HepG2 (cell line): ENCODE data around the gene NINL. TPM values are rescaled to one million over a fixed set of nuclear protein-coding genes. Genes with fewer than 3 reads are reported as not detected.

Source experiments
- ATAC-seq: fragments of 200-7000 bp; cut with Tn5 transposase; 3 replicates; pipeline ENCODE4 v1.9.1; 2020; ENCODE audit warnings: mild to moderate bottlenecking, moderate library complexity
- BruUV-seq: library from RNA; stranded (reverse); fragments of 400-500 nt; replicated peaks from 2 replicates; lab custom pipeline; 2021; lab: Mats Ljungman, UMichigan
- CTCF ChIA-PET: fragments of 300-600 bp; formaldehyde crosslinking; extraction: SDS; loops from one replicate; lab custom pipeline; 2021; ENCODE audit warnings: low total read pairs, inconsistent platforms, low intra/inter-chr PET ratio; lab: Yijun Ruan, JAX
- POLR2A ChIA-PET: fragments of 350-600 bp; sonication (Branson Sonifier 250); formaldehyde crosslinking; loops from one replicate; lab custom pipeline; 2020; ENCODE audit warnings: antibody characterized with exemption, inconsistent platforms; lab: Yijun Ruan, JAX
- DNase-seq: peaks from one replicate; pipeline ENCODE4 v3.0.0-alpha.2; 2015; ENCODE audit warnings: low spot score
- FAIRE-seq: peaks from 3 replicates; lab custom pipeline; 2011; peaks lifted over from hg19 to GRCh38; lab: Jason Lieb, UNC
- H2AFZ ChIP-seq: one replicate; pipeline ENCODE4 v1.6.1; 2011; ENCODE audit warnings: low read length, inconsistent platforms
- H3K27ac ChIP-seq: fragments of 300-600 bp; 3 replicates; pipeline ENCODE4 v1.8.0; 2011; ENCODE audit warnings: mixed run types, mild to moderate bottlenecking, mixed read lengths, low read length, inconsistent platforms; ENCODE audit not compliant: insufficient read depth; ENCODE audit errors: extremely low read length
- H3K27me3 ChIP-seq, 2 experiments: fragments of 200-600 bp in 1 of 2; 2 replicates in 1 of 2; 3 replicates in 1 of 2; pipeline versions ENCODE4 v1.6.0 to v1.8.0; 2011; ENCODE audit warnings: low read length in 2 of 2, mild to moderate bottlenecking in 2 of 2, moderate library complexity in 2 of 2, inconsistent platforms in 1 of 2; ENCODE audit not compliant: insufficient read depth in 2 of 2, control insufficient read depth in 1 of 2
- H3K36me3 ChIP-seq, 2 experiments: fragments of 200-600 bp in 1 of 2; replicated peaks in 1 of 2; 2 replicates in 1 of 2; 3 replicates in 1 of 2; pipeline versions ENCODE4 v1.5.1 to v1.8.0; 2011; ENCODE audit warnings: low read length in 2 of 2, inconsistent platforms in 1 of 2; ENCODE audit not compliant: insufficient read depth in 2 of 2, control insufficient read depth in 1 of 2
- H3K4me1 ChIP-seq: 2 replicates; pipeline ENCODE4 v1.5.1; 2012; ENCODE audit warnings: low read length, inconsistent platforms; ENCODE audit not compliant: insufficient read depth
- H3K4me2 ChIP-seq: 2 replicates; pipeline ENCODE4 v1.6.0; 2011; ENCODE audit warnings: low read depth, low read length, inconsistent platforms
- H3K4me3 ChIP-seq, 3 experiments: fragments of 200-600 bp in 1 of 3; sonication (generic), shearing (Covaris generic) in 1 of 3; replicated peaks in 1 of 3; 2 replicates each; pipeline ENCODE4 v1.5.1; 2011 to 2016; ENCODE audit warnings: low read length in 3 of 3, inconsistent platforms in 2 of 3, low read depth in 2 of 3, mild to moderate bottlenecking in 2 of 3, control low read depth in 1 of 3, mixed read lengths in 1 of 3; ENCODE audit not compliant: insufficient read depth in 1 of 3
- H3K79me2 ChIP-seq: one replicate; pipeline ENCODE4 v1.6.1; 2011; ENCODE audit warnings: low read length, inconsistent platforms; ENCODE audit not compliant: insufficient read depth
- H3K9ac ChIP-seq: 2 replicates; pipeline ENCODE4 v1.6.0; 2011; ENCODE audit warnings: mild to moderate bottlenecking, low read depth, low read length, inconsistent platforms; ENCODE audit not compliant: insufficient read depth
- H3K9me3 ChIP-seq: 2 replicates; pipeline ENCODE4 v1.5.1; 2012; ENCODE audit warnings: mild to moderate bottlenecking, low read length
- H4K20me1 ChIP-seq: 2 replicates; pipeline ENCODE4 v1.6.0; 2011; ENCODE audit warnings: inconsistent platforms, mild to moderate bottlenecking, low read length, moderate library complexity; ENCODE audit not compliant: insufficient read depth
- FOSL2 ChIP-seq: sonication (generic); formaldehyde crosslinking; IDR thresholded peaks from 2 replicates; pipeline ENCODE4 v1.4.0; 2020; ENCODE audit warnings: missing genetic modification reagents
- HNF1B ChIP-seq: sonication (generic); formaldehyde crosslinking; IDR thresholded peaks from 2 replicates; pipeline ENCODE4 v1.5.1; 2020; ENCODE audit warnings: mild to moderate bottlenecking, moderate library complexity, missing genetic modification reagents
- HOXA3 ChIP-seq: sonication (generic); formaldehyde crosslinking; IDR thresholded peaks from 2 replicates; pipeline ENCODE4 v1.5.0; 2020; ENCODE audit warnings: missing genetic modification reagents
- IRF2 ChIP-seq: IDR thresholded peaks from 2 replicates; pipeline ENCODE4 v1.6.1; 2018; ENCODE audit warnings: missing genetic modification reagents, missing compliant biosample characterization
- MXD3 ChIP-seq: IDR thresholded peaks from 2 replicates; pipeline ENCODE4 v1.6.1; 2016; ENCODE audit warnings: mild to moderate bottlenecking, missing biosample characterization, missing genetic modification reagents
- SALL1 ChIP-seq: sonication (generic); formaldehyde crosslinking; IDR thresholded peaks from 2 replicates; pipeline ENCODE4 v1.8.0; 2022; ENCODE audit warnings: mild to moderate bottlenecking, missing genetic modification reagents
- SOX6 ChIP-seq, 2 experiments: fragments of 450-650 bp in 1 of 2; sonication (generic) in 1 of 2; formaldehyde crosslinking in 1 of 2; IDR thresholded peaks; 2 replicates each; pipeline versions ENCODE4 v1.4.0 to v1.6.1; 2017 to 2020; ENCODE audit warnings: antibody characterized with exemption in 1 of 2, mild to moderate bottlenecking in 1 of 2, missing genetic modification reagents in 1 of 2
- TFAP4 ChIP-seq: sonication (generic); IDR thresholded peaks from 2 replicates; pipeline ENCODE4 v1.6.1; 2016; ENCODE audit warnings: low read depth, borderline replicate concordance
- TSC22D2 ChIP-seq: sonication (generic); formaldehyde crosslinking; IDR thresholded peaks from 2 replicates; pipeline ENCODE4 v1.5.1; 2020; ENCODE audit warnings: missing genetic modification reagents, mild to moderate bottlenecking, borderline replicate concordance
- XRCC5 ChIP-seq: fragments of 200-400 bp; formaldehyde crosslinking; optimal IDR thresholded peaks from 2 replicates; pipeline ENCODE3; 2017; ENCODE audit warnings: mild to moderate bottlenecking, low read length
- YEATS4 ChIP-seq: sonication (generic); formaldehyde crosslinking; IDR thresholded peaks from 2 replicates; pipeline ENCODE4 v1.4.0; 2020; ENCODE audit warnings: missing genetic modification reagents, borderline replicate concordance
- ZBTB38 ChIP-seq: sonication (generic); formaldehyde crosslinking; IDR thresholded peaks from 2 replicates; pipeline ENCODE4 v1.5.1; 2020; ENCODE audit warnings: mild to moderate bottlenecking, missing genetic modification reagents
- ZBTB4 ChIP-seq: sonication (generic); formaldehyde crosslinking; IDR thresholded peaks from 2 replicates; pipeline ENCODE4 v1.4.0; 2020; ENCODE audit warnings: missing genetic modification reagents, mild to moderate bottlenecking, borderline replicate concordance
- ZNF143 ChIP-seq: sonication (generic); formaldehyde crosslinking; IDR thresholded peaks from 2 replicates; pipeline ENCODE4 v1.4.0; 2020; ENCODE audit warnings: missing genetic modification reagents
- ZNF275 ChIP-seq: sonication (generic); formaldehyde crosslinking; IDR thresholded peaks from 2 replicates; pipeline ENCODE4 v1.8.0; 2022; ENCODE audit warnings: missing genetic modification reagents, mild to moderate bottlenecking, inconsistent platforms, borderline replicate concordance
- ZNF30 ChIP-seq: sonication (generic); formaldehyde crosslinking; IDR thresholded peaks from 2 replicates; pipeline ENCODE4 v1.5.0; 2020; ENCODE audit warnings: mild to moderate bottlenecking, missing genetic modification reagents
- WGBS: methylation state at CpG from one replicate; pipeline ENCODE4 v1.1.6; 2017; ENCODE audit warnings: low lambda C conversion rate; 5-methylcytosine and 5-hydroxymethylcytosine counted together
- in situ Hi-C: cut with HindIII; loops from 2 replicates; pipeline ENCODE4 v1.10.0; 2017; ENCODE audit warnings: low pct_unique_long_range_greater_than_20kb; ENCODE audit not compliant: extremely low pct_ligation_motif_present
- intact Hi-C: fragments of 100-400 bp; cut with micrococcal nuclease; formaldehyde crosslinking; loops from one replicate; pipeline ENCODE4 v1.10.0; 2022; ENCODE audit not compliant: unreplicated experiment
- polyA plus RNA-seq, 8 experiments: library from polyadenylated mRNA; depleted of rRNA in 3 of 8; stranded (reverse) in 7 of 8; unstranded in 1 of 8; fragments of >200 nt; fragmentation: Illumina TruSeq in 4 of 8; extraction: Trizol in 4 of 8; gene quantifications; 2 replicates each; pipeline versions ENCODE4 v1.2.1 to v1.2.3, GENCODE V29; 2011 to 2016; ENCODE audit warnings: low read depth in 4 of 8, missing spikeins in 1 of 8, mixed read lengths in 1 of 8; ENCODE audit not compliant: insufficient read depth in 1 of 8
- total RNA-seq, 5 experiments: library from RNA; depleted of rRNA; stranded (reverse); fragments of >200 nt; fragmentation: Illumina TruSeq; extraction: Trizol; gene quantifications; 2 replicates each; pipeline ENCODE4 v1.2.3, GENCODE V29; 2016; ENCODE audit warnings: low read depth in 1 of 5

The NINL gene
- total and polyA plus RNA-seq, 2 of the 13 experiments (the other 11 are each of a cell fraction or from before 2014, with no cell fraction given) = 32.3 to 34.3 TPM

- 88% methylated on average over 13 of the region's 13 CpGs for WGBS
- no peak overlapping the region for H3K4me2 ChIP-seq
- peak; percentile 30; the same call in 1 of the 2 replicates for TF ChIP-seq ZNF143 (CRISPR knock-in tag)
- TF ChIP-seq IRF2 (CRISPR knock-in tag) = 0 out of 2 replicates have a peak, but pooled peaks have one; percentile 31
- TF ChIP-seq SALL1 = peak; percentile 47; the same call in 1 of the 2 replicates
- TF ChIP-seq HOXA3 = peak; percentile 10; the same call in 1 of the 2 replicates
- TF ChIP-seq ZNF30 = no peak
- TF ChIP-seq MXD3 (CRISPR knock-in tag) = peak; percentile 32; the same call in 1 of the 2 replicates
- peak; percentile 66; the same call in 1 of the 2 replicates for TF ChIP-seq TSC22D2
- 0 out of 2 replicates have a peak, but pooled peaks have one; percentile 4 for TF ChIP-seq FOSL2 (CRISPR knock-in tag)
- no peak for TF ChIP-seq YEATS4 (CRISPR knock-in tag)
- TF ChIP-seq ZBTB38 = peak; percentile 100
- peak; percentile 59; the same call in 1 of the 2 replicates for TF ChIP-seq ZBTB4 (CRISPR knock-in tag)
- TF ChIP-seq XRCC5 = peak; percentile 86
- TF ChIP-seq SOX6 (IDR thresholded peaks at IDR 0.05) = no peak
- 0 out of 2 replicates have a peak, but pooled peaks have one; percentile 30 for TF ChIP-seq SOX6 (CRISPR knock-in tag; IDR thresholded peaks at IDR 0.05)
- 0 out of 2 replicates have a peak, but pooled peaks have one; percentile 42 for TF ChIP-seq ZNF275 (CRISPR knock-in tag)
- peak; percentile 35; the same call in 1 of the 2 replicates for TF ChIP-seq TFAP4
- TF ChIP-seq HNF1B (CRISPR knock-in tag) = 0 out of 2 replicates have a peak, but pooled peaks have one; percentile 38
Measured at GRCh38 chr20:25470045-25470444, 115.3 kb downstream of the NINL start.

More at GRCh38 chr20:25470045-25470444, 115.3 kb downstream of the NINL start:
- Histone ChIP-seq H3K27me3 (no peaks in the 10 kb centered on the region), H3K36me3 (peaks cover 35 to 72% of the 10 kb centered on the region in 2 experiments), H3K9ac (no peak overlapping the region), H3K79me2 (no peaks in the 10 kb centered on the region), H3K9me3 (no peaks in the 10 kb centered on the region), H3K27ac (no peak overlapping the region), H2AFZ (no peak overlapping the region), H3K4me3 (no peak overlapping the region), H4K20me1 (no peaks in the 10 kb centered on the region), H3K4me1 (no peaks in the 10 kb centered on the region)
- POLR2A ChIA-PET = interaction anchor here (1.6 kb wide), 1 partner anchor 38 kb away, joined by 3 read pairs; no protein-coding TSS in a partner anchor
- no TSS peak for BruUV-seq
- DNase-seq (peak; percentile 57), ATAC-seq (peak; percentile 85), FAIRE-seq (peak; percentile 74)
- CTCF ChIA-PET = interaction anchor here (0.6 to 1.3 kb wide), 3 partner anchors 103 to 200 kb away, joined by 3 to 4 read pairs (median 3); no protein-coding TSS in a partner anchor
- in situ Hi-C loops (no loop called here), intact Hi-C loops (no loop called here)
